ENCODE measurements around the gene HDAC9.

HDAC9 gene

GRCh38 chr7:18558910-18559309 lies 63.4 kb downstream of the HDAC9 start:
- DNase-seq: no peak

GRCh38 chr7:18559756-18560155 lies 64.2 kb downstream of the HDAC9 start:
- no peak for DNase-seq

- no peak for DNase-seq
Measured at GRCh38 chr7:18564779-18565178, 69.2 kb downstream of the HDAC9 start.

DNA sequence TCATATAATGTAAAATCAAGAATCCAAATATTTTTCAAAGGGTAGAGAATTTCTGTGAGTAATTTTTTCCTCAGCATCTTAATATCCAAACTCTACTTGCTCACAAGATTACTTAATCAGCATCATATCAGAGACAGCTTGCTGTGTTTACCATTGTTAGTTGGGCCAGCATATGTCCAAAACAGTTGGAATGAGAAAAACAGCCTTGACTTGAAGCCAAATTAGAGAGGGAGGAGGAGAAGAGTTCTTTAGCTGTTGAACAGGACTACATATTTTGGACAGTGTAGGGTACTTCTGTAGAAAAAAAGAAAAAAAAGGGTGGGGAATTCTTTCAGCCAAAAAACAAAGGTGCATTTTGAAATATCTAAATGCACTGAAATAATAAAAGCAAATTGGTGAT lies 69.8 kb downstream of the HDAC9 start:
- DNase-seq: no peak

GRCh38 chr7:18566205-18566604 lies 70.7 kb downstream of the HDAC9 start:
- no peak for DNase-seq

DNA sequence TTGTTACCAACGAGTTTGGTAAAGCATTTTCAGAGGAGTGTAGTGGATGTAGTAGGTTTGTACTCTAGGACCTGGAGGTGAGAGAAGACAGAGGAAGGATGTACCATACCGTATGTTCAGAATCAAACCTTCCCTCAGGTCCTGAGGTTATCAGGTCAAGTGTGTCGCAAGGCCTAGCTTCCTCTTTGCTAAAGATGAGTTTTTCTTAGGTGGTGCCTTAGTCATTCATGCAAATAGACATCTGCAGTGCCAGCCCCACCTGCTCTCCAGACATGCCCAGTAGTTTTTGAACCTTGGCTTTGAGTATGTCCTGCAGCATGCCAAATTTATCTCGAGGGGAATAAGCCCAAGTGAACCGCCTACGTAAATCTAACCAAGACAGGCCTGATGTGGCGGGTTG lies 71.3 kb downstream of the HDAC9 start:
- DNase-seq: no peak

DNA sequence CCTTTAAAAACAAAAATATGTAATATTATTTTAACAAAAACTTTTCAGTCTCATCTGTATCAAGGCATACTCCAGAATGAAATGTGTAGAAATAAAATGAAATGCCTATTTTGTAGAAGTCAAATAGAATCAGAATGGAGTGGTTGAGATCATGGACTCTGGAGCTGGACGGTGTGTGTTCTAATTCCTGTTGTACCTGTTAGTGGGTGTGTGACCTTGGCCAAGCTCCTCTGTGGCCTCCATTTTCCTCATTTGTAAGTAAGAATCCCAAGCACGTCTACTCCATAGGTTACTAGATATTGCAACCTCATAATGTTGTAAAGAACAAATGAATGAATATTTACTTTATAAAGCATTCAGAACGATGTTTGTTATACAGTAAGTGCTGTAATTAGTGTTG lies 74.9 kb downstream of the HDAC9 start:
- no peak for DNase-seq

GRCh38 chr7:18570890-18571478 lies 75.4 kb downstream of the HDAC9 start:
- DNase-seq: no peak

DNA sequence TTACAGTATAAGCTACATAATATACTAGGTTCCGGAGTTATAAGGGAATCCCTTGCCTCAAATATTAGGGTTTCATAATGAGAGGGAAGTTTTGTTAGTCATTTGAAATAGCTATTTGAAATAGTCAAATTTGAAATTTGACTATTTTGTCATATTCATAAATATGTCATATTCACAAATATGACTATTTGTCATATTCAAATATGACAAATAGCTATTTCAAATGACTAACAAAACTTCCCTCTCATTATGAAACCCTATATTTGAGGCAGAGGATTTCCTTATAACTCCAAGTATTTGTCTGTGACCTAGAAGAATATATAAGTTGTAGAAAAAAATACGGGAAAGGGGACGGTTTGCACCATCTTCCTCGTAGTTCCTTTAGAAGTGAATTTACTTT lies 76.6 kb downstream of the HDAC9 start:
- no peak for DNase-seq

DNA sequence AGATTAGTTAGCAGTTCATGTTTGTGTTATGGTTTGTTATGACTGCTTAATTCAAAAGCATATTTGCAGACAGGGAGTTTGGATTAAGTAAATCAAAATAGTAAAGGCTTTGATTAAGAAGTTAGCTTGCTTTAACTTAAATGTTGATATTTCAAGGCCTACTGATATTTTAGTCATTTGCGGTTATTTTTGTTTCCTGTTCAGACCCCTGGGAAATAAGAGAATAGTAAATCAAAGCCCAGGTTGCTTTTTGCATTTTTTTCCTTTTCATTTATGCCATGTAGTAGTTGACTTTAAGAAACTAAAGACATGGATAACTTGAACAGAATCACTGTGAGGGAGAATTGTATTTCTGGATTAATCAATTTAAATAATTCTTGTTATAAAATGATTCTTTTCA lies 77.3 kb downstream of the HDAC9 start:
- DNase-seq: no peak

- DNase-seq: no peak
Measured at GRCh38 chr7:18573410-18574234, 78.1 kb downstream of the HDAC9 start.

DNA sequence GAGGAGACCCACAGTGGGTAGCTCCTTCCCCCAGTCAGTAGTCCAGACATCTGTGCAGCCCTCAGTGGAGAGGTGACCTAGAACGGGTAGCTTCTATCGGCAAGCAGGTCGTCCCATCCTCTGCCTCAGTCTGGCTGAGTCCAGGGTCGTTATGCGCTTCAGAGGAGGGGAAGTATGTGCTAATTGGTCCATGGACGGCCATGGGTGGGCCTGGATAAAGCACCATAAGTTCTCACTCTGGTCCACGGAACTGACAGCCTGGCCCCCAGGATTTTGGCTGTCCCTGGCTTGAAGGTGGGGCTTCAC lies 78.6 kb downstream of the HDAC9 start:
- no peak for DNase-seq

DNA sequence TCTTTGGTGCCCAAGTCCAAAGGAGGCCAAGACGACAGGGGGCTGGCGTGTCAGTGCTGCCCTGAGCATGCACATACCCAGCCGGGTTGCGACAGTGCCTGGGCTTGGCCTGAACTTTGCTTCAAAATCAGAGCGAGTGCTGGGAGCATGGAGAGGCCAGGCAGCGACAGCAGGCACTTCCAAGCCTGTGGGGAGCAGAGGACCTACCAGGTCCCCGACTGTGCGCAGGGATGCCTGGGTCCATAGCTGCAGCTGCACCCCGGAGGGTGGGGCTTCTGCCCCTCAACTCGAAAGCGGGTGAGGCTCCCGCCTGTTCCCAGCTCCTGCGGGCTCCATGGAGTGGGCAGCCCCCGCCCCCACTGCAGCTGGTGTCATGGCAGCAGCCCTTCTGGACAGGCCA lies 79.1 kb downstream of the HDAC9 start:
- no peak for DNase-seq

- DNase-seq: no peak
Measured at GRCh38 chr7:18575622-18576572, 80.3 kb downstream of the HDAC9 start.

- DNase-seq: no peak
Measured at GRCh38 chr7:18577096-18577771, 81.7 kb downstream of the HDAC9 start.

DNA sequence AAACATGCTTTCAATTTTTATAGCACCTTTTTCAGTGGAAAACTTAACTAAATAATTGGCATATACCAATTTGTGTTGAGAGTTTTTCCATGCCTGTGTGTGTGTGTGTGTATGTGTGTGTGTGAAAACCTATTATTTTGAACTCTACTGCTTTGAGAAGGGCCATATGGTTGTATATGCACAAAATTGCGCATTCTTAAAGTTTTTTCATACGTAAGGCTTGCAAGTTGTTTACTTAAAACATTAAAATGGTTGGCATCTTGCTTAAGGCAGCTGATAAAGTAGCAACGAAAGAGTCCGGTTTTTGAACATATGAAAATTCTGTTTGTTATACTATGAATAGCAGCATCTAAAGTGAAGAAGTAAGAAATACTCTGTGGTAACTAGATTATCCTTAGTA lies 84.1 kb downstream of the HDAC9 start:
- DNase-seq: no peak

DNA sequence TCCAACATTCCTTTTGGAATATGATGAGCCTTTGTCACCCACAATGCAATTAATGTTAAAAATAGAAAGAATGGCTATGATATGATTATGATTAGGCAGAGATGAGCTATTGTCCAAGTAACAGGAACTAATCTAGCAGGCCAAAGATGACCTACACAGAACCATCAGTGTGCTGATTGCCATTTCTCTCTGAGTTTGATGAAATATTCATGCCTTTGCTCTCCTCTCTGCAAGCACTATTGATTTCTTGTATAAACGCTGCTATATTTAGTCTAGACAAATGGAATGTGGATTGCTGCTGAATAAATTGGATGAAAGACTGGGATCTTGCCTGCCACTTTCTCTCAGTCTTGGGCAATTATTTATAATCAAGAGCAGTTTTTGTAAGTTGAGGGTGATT lies 85.4 kb downstream of the HDAC9 start:
- no peak for DNase-seq

DNA sequence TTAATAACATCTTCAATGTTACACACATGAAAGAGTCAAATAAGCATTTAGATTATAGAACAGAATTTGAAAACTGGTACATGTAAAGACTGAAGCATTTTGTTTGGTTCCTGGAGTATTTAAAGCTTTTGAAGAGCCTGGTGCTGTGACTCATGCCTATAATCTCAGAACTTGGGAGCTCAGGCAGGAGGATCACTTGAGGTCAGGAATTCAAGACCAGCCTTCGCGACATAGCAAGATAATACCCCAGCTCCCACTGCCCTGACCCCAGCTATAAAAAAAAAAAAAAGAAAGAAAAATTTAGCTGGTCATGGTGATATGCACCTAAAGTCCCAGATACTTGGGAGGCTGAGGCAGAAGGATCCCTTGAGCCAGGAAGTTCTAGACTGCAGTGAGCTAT lies 87.8 kb downstream of the HDAC9 start:
- no peak for DNase-seq

GRCh38 chr7:18590241-18590640 lies 94.7 kb downstream of the HDAC9 start:
- DNase-seq: no peak

- DNase-seq: no peak
Measured at GRCh38 chr7:18590744-18591340, 95.3 kb downstream of the HDAC9 start.

GRCh38 chr7:18593602-18594279 lies 98.2 kb downstream of the HDAC9 start:
- DNase-seq: no peak

DNA sequence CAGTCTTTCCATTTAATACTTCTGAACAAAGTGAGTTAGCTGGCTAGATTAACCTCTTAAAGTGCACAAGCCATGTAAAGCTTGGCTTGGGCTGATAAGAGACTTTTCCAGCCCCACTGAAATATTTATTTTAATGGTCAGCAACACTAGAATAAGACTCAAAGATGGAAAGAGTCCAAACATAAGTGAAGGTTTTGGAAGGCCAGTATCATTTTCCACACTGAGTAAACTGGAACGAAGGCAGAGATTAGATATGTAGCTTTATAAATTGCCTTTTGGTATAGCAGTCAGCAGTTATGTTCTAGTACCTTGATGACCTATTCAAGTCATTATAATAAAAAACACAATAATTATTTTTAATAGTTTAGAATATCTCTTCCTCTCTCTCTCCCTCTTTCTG lies 102.2 kb downstream of the HDAC9 start:
- DNase-seq: no peak
